AG08396 (cell line): ENCODE results near the gene YIPF2.

Experiments
- DNase-seq: peaks from one replicate; pipeline ENCODE4 v3.0.0; 2012; ENCODE audit warnings: low spot score, mixed read lengths

YIPF2 gene

GRCh38 chr19:10876459-10877240 lies 51.8 kb downstream of the YIPF2 start:
- peak; percentile 3 for DNase-seq

- DNase-seq: no peak
Measured at GRCh38 chr19:10874024-10874423, 54.4 kb downstream of the YIPF2 start.

- peak; percentile 34 for DNase-seq
Measured at GRCh38 chr19:10872546-10873107, 55.8 kb downstream of the YIPF2 start.
